HuH-7.5 (cell line): ENCODE results near the gene GARIN1A.
"Not testable (repeated sequence)": the region's sequence is repeated elsewhere in the genome, so short reads cannot be mapped to it uniquely, and the experiment has no call there.

ENCODE experiments used
- DNase-seq: peaks from one replicate; pipeline ENCODE4 v3.0.0; 2011; ENCODE audit warnings: low spot score

GARIN1A gene

GRCh38 chr7:128671992-128672391 lies at the start of gene GARIN1A:
TSS of gene GARIN1A (plus strand) at chr7:128672292. CDS start at chr7:128672398, 106 bp downstream.
- DNase-seq: no peak

- not testable (repeated sequence) for DNase-seq
Observed at GRCh38 chr7:128627124-128627523, 45.0 kb upstream of the GARIN1A start.

DNA sequence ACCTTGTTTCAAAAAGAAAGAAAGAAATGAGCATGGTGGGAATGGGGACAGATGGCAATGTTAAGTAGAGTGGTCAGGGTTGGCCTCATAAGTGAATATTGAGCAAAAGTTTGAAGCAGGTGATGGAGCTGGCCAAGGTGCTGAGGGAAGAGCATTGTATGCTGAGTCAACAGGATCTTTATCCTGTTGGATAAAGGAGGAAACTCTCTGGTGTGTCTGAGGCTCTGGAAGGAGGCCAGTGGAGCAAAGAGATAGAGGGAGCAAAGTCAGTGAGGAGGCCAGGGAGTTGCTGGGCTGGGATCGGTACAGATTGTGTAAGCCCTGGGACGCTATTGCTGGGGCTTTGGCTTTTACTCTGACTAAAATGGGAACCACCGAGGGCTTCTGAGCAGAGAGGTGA lies 38.2 kb upstream of the GARIN1A start:
- not testable (repeated sequence) for DNase-seq

DNA sequence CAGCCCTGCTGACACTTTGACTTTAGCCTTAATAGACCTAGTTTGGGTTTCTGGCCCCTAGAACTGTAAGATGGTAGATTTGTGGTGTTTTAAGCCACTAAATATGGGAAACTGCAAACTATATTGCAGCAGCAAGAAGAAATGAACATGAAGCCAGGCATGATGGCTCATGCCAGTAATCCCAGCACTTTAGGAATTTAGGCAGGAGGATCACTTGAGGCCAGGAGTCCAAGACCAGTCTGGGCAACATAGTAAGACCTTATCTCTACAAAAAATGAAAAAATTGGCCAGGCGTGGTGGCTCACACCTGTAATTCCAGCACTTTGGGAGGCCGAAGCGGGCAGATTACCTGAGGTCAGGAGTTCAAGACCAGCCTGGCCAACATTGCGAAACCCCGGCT lies 26.9 kb upstream of the GARIN1A start:
- not testable (repeated sequence) for DNase-seq

GRCh38 chr7:128645844-128646243 lies 26.2 kb upstream of the GARIN1A start:
- DNase-seq: not testable (repeated sequence)

DNA sequence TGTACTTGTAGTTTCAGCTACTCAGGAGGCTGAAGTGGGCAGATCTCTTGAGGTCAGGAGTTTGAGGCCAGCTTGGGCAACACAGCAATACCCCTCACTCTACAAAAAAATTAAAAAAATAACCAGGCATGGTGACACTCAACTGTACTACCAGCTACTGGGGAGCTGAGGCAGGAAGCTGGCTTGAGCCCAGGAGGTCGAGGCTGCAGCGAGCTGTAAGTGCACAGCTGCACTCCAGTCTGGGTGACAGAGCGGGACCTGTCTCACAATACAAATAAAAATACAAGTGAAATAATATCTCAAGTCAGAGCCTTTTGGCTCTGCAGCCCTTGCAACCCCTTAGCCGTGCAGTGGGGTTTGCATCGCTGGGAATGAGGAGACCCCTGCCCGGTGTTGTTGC lies 25.2 kb upstream of the GARIN1A start:
- not testable (repeated sequence) for DNase-seq

DNA sequence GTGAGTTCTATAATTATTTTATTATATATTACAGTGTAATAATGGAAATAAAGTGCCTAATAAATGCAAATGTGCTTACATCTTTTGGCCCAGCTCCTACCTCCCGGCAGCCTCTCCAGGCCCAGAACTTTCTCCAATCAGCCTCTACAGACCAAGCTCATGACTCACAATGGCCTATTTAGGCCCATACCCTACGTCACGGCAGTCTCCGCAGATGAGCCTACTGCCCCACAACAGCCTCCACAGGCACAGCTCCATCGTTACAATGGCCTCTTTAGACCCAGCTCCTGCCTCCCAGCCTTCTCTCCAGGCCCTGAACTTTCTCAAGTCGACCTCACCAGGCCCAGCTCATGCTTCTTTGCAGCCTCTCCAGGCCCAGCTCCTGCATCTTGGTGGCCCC lies 21.0 kb upstream of the GARIN1A start:
- not testable (repeated sequence) for DNase-seq

DNA sequence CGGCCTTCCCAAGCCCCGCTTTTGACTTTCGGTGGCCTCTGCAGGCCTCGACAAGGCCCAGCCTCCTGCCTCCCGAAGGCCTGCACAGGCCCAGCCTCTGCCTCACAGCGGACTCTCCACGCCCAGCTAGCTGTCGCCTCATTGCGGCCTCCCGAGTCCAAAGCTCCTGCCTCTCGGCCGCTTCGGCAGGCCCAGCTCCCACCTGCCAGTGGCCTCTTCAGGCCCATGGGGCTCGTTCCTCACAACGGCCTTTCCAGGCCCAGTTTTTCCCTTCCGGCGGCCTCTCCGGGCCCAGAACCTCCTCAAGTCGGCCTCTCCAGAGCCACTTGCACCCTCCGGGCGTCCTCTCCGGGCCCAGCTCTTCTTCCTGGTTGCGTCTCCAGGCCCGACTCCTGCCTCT lies 19.5 kb upstream of the GARIN1A start:
- DNase-seq: not testable (repeated sequence)

GRCh38 chr7:128653197-128653596 lies 18.9 kb upstream of the GARIN1A start:
- not testable (repeated sequence) for DNase-seq

GRCh38 chr7:128654080-128654479 lies 18.0 kb upstream of the GARIN1A start:
- not testable (repeated sequence) for DNase-seq

- not testable (repeated sequence) for DNase-seq
Observed at GRCh38 chr7:128654501-128654900, 17.6 kb upstream of the GARIN1A start.

- not testable (repeated sequence) for DNase-seq
Observed at GRCh38 chr7:128658428-128658827, 13.7 kb upstream of the GARIN1A start.

GRCh38 chr7:128660596-128660995 lies 11.5 kb upstream of the GARIN1A start:
- DNase-seq: no peak

- DNase-seq: no peak
Observed at GRCh38 chr7:128661446-128661845, 10.6 kb upstream of the GARIN1A start.

DNA sequence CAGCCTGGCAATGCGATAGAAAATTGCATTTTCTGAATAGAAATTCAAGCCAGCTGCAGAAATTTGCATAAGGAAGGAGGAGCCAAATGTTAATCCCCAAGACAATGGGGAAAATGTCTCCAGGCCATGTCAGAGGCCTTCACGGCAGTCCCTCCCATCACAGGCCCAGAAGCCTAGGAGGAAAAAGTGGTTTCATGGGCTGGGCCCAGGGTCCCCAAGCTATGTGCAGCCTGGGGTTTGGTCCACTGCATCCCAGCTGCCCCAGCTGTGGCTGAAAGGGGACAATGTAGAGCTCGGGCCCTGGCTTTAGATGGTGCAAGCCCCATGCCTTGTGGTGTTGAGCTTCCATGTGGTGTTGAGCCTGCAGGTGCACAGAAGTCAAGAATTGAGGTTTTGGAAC lies 10.0 kb upstream of the GARIN1A start:
- DNase-seq: no peak

DNA sequence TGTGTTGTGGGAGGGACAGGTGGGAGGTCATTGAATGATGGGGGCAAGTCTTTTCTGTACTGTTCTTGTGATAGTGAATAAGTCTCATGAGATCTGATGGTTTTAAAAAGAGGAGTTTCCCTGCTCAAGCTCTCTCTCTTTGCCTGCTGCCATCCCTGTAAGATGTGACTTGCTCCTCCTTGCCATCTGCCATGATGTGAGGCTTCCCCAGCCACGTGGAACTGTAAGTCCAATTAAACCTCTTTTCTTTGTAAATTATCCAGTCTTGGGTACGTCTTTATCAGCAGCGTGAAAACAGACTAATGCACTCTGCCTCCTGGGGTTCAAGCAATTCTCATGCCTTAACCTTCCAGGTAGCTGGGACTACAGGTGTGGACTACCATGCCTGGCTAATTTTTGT lies 8.9 kb upstream of the GARIN1A start:
- DNase-seq: not testable (repeated sequence)

- no peak for DNase-seq
Observed at GRCh38 chr7:128665057-128665456, 7.0 kb upstream of the GARIN1A start.

DNA sequence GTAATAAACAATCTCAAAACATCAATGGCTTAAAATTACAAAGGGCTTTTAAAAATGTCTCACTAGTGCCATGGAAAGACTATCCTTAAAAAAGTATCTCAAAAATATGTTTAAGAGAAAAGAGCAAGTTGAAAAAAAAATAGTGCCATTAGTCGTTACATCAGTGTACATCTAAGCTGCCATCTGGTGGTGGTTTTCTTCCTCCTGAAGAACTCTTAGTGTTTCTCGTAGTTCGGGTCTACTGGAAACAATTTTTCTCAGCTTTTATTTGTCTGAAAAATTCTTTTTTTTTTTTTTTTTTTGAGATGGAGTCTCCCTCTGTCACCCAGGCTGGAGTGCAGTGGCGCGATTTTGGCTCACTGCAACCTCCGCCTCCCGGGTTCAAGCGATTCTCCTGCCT lies 5.9 kb upstream of the GARIN1A start:
- DNase-seq: no peak

DNA sequence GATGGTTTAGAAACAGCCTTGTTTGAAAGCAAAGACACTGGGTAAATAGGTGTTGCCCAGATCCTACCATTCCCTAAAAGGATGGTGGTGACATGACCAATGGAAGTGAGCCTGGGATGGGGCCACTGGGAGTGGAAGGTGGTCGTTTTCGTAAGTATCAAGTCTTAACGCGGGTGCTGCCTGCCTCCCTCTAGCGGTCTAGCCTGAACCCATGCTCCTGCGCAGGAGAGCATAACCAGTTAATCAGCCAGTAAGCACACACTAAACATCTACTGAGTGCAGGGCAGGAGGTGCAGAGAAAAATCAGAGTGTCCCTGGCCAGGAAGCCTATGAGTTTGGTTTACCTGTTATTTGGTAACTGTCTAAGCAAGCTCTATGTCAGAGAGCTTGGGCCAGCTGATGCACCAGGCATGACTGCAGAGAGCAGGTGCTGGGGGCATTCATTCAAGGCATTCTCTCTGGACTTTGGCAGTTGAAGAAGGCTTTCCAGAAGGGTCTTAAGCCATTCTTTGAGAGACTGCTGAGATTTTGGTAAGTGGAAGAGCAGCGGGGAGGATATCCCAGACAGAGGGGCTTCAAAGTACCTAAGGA lies 930 bp downstream of the GARIN1A start:
- DNase-seq: no peak

- no peak for DNase-seq
Observed at GRCh38 chr7:128673571-128673970, 1.5 kb downstream of the GARIN1A start.

GRCh38 chr7:128676665-128677064 lies 4.6 kb downstream of the GARIN1A start:
- DNase-seq: no peak

- no peak for DNase-seq
Observed at GRCh38 chr7:128679920-128680319, 7.8 kb downstream of the GARIN1A start.

- no peak for DNase-seq
Observed at GRCh38 chr7:128681794-128682537, 9.9 kb downstream of the GARIN1A start.

GRCh38 chr7:128683270-128683669 lies 11.2 kb downstream of the GARIN1A start:
- not testable (repeated sequence) for DNase-seq
